ENCODE results near the gene LEMD1.
A peak's percentile ranks its signal among the peaks of the same experiment; 100 is the strongest.
"Not testable (repeated sequence)": the region's sequence is repeated elsewhere in the genome, so short reads cannot be mapped to it uniquely, and the experiment has no call there.

The LEMD1 gene

DNA sequence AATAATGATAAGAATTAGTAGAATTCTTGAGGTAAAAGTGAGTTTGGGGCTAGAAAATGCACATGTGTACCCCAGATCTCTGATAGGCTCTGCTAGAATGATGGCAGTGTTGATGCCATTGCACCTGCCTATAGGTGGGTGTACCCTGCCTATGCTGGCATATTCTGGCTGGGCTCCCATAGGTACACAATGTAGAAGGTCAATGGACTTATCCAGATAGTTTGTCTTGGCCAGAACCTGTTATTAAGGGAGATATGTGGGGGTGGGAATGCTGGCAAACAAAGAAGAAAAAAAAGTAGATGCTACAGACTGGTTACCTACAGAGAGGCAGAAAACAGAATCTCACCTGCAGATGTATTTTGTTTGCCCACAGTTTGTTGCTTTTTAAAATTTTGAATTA, 51.1 kb downstream of the LEMD1 start:
- no peak for TF ChIP-seq CTCF (IDR thresholded peaks at IDR 0.05)
- Mint-ChIP-seq H3K9me3 (no peaks in the 10 kb centered on the region), H3K4me3 (no peak overlapping the region), H3K27me3 (ENCODE audit: low read depth, poor library complexity) (peaks cover 4% of the 10 kb centered on the region), H3K27ac (no peak overlapping the region), H3K4me1 (peaks cover 60% of the 10 kb centered on the region), H3K36me3 (ENCODE audit: low read depth) (no peaks in the 10 kb centered on the region)
- DNase-seq: no peak

DNA sequence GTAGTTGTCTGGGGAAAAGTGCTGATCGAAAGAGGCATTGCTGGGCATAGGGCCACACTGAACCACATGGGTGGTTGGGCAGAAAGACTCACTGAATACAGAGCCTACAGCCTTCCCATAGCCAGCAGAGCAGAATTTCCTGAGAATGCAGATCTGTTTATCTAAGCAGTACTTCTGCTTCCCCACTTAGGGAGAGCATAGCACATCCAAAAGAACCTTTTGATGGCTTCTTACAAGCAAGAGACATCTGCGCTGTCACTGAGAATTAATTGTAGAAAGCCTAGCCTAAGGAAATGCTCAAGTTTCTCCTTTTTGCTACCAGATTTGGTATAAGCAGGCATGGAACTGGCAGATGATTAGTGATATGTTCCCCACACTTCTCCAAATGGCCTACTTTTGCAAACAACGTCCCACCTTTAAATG, 52.1 kb downstream of the LEMD1 start:
- peak overlapping the region; percentile 28 for H3K27ac Mint-ChIP-seq
- H3K9me3 Mint-ChIP-seq: no peaks in the 10 kb centered on the region
- no peak for DNase-seq
- H3K27me3 Mint-ChIP-seq (ENCODE audit: low read depth, poor library complexity): peaks cover 4% of the 10 kb centered on the region
- no peaks in the 10 kb centered on the region for H3K36me3 Mint-ChIP-seq (ENCODE audit: low read depth)
- H3K4me3 Mint-ChIP-seq: no peak overlapping the region
- peaks cover 55% of the 10 kb centered on the region for H3K4me1 Mint-ChIP-seq
- no peak for TF ChIP-seq CTCF (IDR thresholded peaks at IDR 0.05)

DNA sequence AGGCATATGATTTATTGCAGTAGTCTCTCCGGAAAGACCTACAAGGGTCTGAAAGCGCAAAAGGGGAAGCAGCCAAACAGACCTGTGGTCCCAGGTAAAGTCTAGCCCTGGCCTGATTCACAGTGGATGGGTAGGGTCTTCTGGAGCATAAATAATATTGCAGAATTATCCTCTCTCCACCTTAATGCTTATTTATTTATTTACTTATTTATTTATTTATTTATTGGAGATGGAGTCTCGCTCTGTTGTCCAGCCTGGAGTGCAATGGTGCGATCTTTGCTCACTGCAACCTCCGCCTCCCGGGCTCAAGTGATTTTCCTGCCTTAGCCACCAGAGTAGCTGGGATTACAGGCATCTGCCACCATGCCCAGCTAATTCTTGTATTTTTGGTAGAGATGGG, 53.4 kb downstream of the LEMD1 start:
- H3K36me3 Mint-ChIP-seq (ENCODE audit: low read depth): no peaks in the 10 kb centered on the region
- peaks cover 42% of the 10 kb centered on the region for H3K4me1 Mint-ChIP-seq
- no peaks in the 10 kb centered on the region for H3K9me3 Mint-ChIP-seq
- no peak for DNase-seq
- no peak overlapping the region for H3K4me3 Mint-ChIP-seq
- TF ChIP-seq CTCF (IDR thresholded peaks at IDR 0.05): no peak
- peaks cover 4% of the 10 kb centered on the region for H3K27me3 Mint-ChIP-seq (ENCODE audit: low read depth, poor library complexity)
- H3K27ac Mint-ChIP-seq: no peak overlapping the region

DNA sequence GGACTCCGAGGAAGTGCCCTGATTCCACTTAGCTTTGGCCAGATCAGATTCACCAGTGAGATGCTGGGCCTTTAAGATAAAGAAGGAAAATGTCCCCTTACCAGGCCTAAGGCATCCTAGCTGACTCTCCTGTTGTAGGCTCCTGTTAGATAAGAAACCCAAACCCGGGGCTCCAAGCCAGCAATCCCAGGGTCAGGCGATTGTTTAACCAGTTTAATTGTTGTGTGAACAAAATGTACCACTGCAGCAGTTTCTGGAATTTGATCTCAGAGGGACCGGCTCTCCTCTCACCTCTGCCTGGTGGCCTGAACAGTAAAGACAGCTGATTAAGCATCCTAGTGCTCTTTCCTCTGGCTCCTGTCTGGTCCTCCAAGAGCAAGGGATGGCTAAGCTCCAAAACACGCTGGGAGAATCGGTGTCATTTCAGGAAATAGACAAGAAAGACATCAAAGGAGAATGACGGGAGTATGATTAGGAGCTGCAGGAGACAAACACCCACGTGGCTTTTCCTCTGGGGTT, 55.9 kb downstream of the LEMD1 start:
- Mint-ChIP-seq H3K9me3 (no peaks in the 10 kb centered on the region), H3K27me3 (ENCODE audit: low read depth, poor library complexity) (no peaks in the 10 kb centered on the region), H3K36me3 (ENCODE audit: low read depth) (no peaks in the 10 kb centered on the region), H3K27ac (no peak overlapping the region), H3K4me1 (peaks cover 26% of the 10 kb centered on the region), H3K4me3 (no peak overlapping the region)
- no peak for TF ChIP-seq CTCF (IDR thresholded peaks at IDR 0.05)
- DNase-seq: no peak

DNA sequence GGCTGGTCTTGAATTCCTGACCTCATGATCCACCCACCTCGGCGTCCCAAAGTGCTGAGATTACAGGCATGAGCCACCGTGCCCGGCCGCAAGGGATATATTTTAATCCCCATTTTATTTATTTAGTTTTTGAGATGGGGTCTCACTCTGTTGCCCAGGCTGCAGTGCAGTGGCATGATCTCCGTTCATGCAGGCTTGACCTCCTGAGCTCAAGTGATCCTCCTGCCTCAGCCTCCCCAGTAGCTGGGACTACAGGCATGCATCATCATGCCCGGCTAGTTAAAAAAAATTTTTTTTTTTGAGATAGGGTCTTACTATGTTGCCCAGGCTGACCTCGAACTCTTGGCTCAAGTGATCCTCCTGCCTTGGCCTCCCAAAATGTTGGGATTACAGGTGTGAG, 56.8 kb downstream of the LEMD1 start:
- not testable (repeated sequence) for H3K36me3 Mint-ChIP-seq (ENCODE audit: low read depth); DNase-seq; H3K9me3 Mint-ChIP-seq; H3K4me3 Mint-ChIP-seq; H3K27ac Mint-ChIP-seq; H3K27me3 Mint-ChIP-seq (ENCODE audit: low read depth, poor library complexity)
- H3K4me1 Mint-ChIP-seq: peaks cover 35% of the 10 kb centered on the region

GRCh38 chr1:205360891-205361290, 61.0 kb downstream of the LEMD1 start:
- Mint-ChIP-seq H3K4me1 (peaks cover 52% of the 10 kb centered on the region), H3K4me3 (no peak overlapping the region), H3K9me3 (no peaks in the 10 kb centered on the region), H3K27ac (no peak overlapping the region), H3K36me3 (ENCODE audit: low read depth) (no peaks in the 10 kb centered on the region), H3K27me3 (ENCODE audit: low read depth, poor library complexity) (no peaks in the 10 kb centered on the region)
- no peak for DNase-seq
- no peak for TF ChIP-seq CTCF (IDR thresholded peaks at IDR 0.05)
